ENCODE measurements around the gene TRPM3.

Gene TRPM3

DNA sequence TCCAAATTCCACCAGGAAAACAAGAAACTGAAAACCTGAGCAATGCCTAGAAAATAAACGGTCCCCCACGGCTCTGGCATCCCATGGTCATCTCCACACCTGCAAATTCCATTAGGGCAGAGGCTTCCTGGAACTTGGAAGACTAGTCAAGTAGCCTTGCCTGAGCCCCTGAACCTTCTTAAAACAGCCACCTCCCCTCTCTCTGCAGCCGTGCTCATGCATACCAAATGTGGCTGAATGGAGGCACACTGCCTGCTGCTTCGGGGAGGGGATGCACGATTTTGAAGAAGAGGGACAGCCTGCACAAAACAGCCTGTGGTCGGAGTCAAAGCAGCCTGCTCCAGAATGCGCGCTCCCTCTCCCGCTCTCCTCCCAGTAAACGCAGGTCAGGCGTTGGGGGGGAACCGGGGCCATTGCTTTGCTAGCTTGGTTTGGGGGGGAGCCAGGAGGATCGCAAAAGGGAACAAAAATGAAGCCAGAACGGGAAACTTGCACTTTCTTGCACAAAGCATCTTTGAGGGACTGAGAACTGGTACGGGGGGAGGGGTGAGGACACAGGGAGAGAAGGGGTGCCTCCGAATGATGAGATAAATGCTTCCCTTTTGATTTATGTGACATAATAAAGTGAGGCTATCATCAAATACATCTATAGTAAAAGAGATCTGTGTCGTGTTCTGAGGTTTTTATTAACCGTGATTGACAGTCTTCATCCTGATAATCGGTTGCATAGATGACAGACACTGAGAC, at the start of gene TRPM3:
Gene TRPM3, minus strand, starts transcription at position 347 of the 747 bp plus-strand sequence. Its CDS starts 267 bp downstream, at position 80.
- TF ChIP-seq, protein P1, sequence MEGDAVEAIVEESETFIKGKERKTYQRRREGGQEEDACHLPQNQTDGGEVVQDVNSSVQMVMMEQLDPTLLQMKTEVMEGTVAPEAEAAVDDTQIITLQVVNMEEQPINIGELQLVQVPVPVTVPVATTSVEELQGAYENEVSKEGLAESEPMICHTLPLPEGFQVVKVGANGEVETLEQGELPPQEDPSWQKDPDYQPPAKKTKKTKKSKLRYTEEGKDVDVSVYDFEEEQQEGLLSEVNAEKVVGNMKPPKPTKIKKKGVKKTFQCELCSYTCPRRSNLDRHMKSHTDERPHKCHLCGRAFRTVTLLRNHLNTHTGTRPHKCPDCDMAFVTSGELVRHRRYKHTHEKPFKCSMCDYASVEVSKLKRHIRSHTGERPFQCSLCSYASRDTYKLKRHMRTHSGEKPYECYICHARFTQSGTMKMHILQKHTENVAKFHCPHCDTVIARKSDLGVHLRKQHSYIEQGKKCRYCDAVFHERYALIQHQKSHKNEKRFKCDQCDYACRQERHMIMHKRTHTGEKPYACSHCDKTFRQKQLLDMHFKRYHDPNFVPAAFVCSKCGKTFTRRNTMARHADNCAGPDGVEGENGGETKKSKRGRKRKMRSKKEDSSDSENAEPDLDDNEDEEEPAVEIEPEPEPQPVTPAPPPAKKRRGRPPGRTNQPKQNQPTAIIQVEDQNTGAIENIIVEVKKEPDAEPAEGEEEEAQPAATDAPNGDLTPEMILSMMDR (IDR thresholded peaks at IDR 0.05): no peak

DNA sequence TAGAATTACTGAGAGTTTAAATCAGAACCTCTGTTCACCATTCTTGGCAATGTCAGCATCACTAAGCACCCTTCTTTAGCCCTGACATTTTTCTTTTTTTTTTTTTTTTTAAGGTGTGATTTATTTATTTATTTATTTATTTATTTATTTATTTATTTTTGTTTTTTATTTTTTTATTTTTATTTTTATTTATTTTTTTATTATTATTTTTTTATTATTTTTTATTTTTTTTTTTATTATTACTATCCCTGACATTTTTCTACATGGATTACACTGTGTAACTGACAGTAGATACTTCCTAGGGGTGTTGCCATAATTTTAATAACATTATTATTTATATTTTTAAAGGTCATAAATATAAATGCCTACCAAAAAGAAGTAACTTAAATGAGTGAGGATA, 47.0 kb upstream of the TRPM3 start:
- TF ChIP-seq, protein P1 (IDR thresholded peaks at IDR 0.05): no peak

DNA sequence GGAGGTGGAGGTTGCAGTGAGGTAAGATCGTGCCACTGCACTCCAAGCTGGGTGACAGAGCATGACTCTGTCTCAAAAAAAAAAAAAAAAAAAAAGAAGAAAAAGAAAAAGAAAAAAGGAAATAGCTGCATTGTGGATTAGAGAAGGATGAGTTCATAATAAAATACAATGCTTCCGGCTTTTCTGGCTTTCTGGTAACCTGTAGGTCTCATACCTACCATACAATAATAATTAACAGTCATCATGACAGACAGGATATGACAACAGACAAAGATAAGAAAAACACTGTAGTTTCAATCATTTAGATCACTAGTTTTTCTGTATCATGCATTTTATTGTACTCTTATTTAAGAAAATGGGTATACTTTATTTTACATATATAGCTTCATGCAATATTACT, 40.7 kb upstream of the TRPM3 start:
- TF ChIP-seq, protein P1 (IDR thresholded peaks at IDR 0.05): no peak

DNA sequence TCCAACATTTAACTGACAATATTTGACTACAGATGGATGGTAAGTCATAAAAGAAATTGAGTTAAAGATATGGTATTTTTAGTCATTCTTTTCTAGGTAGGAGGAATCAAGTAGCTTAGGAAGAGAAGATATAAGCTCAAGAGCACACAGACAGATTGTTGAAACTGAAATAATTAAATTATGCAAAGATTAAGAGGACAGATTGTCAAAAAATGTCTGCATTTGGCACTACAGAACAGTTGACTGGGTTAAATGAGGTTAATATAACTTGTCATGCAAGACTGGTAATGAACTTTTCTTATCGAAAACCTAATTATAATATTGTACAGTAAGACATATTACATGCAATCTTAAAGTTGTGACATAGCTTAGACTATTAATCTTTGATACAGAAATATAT, 36.3 kb upstream of the TRPM3 start:
- TF ChIP-seq, protein P1 (IDR thresholded peaks at IDR 0.05): no peak

DNA sequence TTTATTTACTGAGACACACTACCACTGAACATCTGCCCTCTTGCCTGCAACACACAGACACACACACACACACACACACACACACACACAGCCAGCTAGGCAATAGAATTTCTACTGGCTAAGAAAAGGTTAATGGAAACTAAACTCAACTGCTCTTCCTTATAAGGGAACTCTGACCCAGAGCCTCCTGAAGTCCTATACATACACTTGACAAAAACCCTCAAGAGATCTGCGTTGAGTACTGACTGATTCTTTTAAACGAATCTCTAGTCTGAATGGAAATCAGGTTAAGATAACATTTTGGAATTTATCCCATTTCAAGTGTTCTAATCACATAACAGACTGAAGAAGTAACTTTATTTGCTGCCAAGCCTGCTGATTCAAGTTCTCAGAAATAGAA, 25.9 kb upstream of the TRPM3 start:
- TF ChIP-seq, protein P1 (IDR thresholded peaks at IDR 0.05): no peak

DNA sequence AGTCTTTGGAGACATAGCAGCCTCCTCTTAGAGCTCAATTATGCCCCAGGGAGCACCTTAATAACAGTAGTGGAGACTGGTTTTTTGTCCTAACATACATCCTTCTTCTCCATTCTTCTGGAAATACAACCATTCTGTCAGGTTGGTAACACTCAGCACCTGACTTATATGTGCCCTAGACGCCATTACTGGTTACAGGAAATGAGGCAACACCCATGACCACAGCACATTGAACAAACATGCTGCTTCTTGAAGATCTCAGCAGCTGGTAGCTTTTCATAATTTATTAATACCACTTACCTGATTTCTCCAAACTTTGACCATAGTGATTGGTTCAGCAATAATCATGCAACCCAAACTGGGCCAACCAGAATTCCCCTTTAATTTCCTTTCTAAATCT, 25.1 kb upstream of the TRPM3 start:
- TF ChIP-seq, protein P1 (IDR thresholded peaks at IDR 0.05): no peak

DNA sequence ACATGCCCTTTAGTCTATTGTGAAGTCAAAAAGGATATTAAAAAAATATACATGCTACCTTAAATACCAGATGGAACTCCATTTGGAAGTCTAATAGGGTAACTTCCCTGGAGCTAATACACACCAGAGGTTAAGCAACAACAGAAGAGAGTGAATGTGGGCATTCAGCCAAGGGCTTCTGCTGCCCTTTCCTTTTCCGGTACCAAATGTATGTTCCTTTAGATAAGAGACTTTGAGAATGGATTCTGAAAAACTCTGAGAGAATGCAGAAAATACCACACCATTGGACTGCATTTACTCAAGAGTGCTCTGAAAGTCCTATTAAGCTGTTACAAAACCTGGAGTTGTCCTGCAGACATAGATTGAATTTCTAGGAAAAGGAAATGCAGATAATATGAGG, 23.8 kb upstream of the TRPM3 start:
- TF ChIP-seq, protein P1 (IDR thresholded peaks at IDR 0.05): no peak

DNA sequence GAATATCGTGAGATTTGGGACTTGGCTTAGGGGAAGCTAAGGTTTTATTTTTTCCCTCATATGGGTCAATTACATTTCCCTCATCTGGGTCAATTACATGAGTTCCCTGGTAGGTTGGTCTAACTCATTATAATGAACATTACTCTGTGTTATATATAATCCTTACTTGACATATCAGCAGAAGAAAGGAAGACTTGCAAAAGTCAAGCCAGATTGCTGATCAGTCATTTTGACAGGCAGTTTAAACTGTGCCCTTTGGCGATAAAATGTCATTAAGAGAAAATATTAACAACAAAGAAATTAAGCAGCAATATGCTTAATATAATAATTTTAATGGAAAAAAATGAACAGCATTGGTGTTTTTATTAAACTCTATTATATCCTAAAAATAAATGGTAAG, 23.1 kb upstream of the TRPM3 start:
- TF ChIP-seq, protein P1 (IDR thresholded peaks at IDR 0.05): no peak

All from LNCAP (cell line).